NCI-H510A treated with DMSO at 0.1 percent for 48 hours (cell line): Measurements from ENCODE around the gene ARID1B.

ENCODE experiments used
- DNase-seq: peaks from one replicate; lab custom pipeline; 2025; lab: John Stamatoyannopoulos, UW

ARID1B gene

GRCh38 chr6:156989159-156989806 lies 212.1 kb downstream of the ARID1B start:
- DNase-seq: no peak

- DNase-seq: no peak
Observed at GRCh38 chr6:156992020-156992804, 215.0 kb downstream of the ARID1B start.

- DNase-seq: no peak
Observed at GRCh38 chr6:156993713-156994112, 216.5 kb downstream of the ARID1B start.

- no peak for DNase-seq
Observed at GRCh38 chr6:156994215-156995076, 217.3 kb downstream of the ARID1B start.

GRCh38 chr6:156995502-156995901 lies 218.3 kb downstream of the ARID1B start:
- no peak for DNase-seq

- no peak for DNase-seq
Observed at GRCh38 chr6:156996265-156996664, 219.1 kb downstream of the ARID1B start.

- DNase-seq: no peak
Observed at GRCh38 chr6:156998794-156999330, 221.7 kb downstream of the ARID1B start.

GRCh38 chr6:156999762-157000161 lies 222.6 kb downstream of the ARID1B start:
- no peak for DNase-seq

GRCh38 chr6:157001716-157002115 lies 224.5 kb downstream of the ARID1B start:
- no peak for DNase-seq

- no peak for DNase-seq
Observed at GRCh38 chr6:157002774-157003173, 225.6 kb downstream of the ARID1B start.

- no peak for DNase-seq
Observed at GRCh38 chr6:157005940-157006339, 228.8 kb downstream of the ARID1B start.

GRCh38 chr6:157008568-157008967 lies 231.4 kb downstream of the ARID1B start:
- no peak for DNase-seq

GRCh38 chr6:157012355-157012754 lies 235.2 kb downstream of the ARID1B start:
- DNase-seq: no peak

GRCh38 chr6:157013649-157014304 lies 236.6 kb downstream of the ARID1B start:
- DNase-seq: no peak

GRCh38 chr6:157014871-157015270 lies 237.7 kb downstream of the ARID1B start:
- no peak for DNase-seq

GRCh38 chr6:157017022-157017421 lies 239.8 kb downstream of the ARID1B start:
- no peak for DNase-seq

- DNase-seq: no peak
Observed at GRCh38 chr6:157017861-157018260, 240.7 kb downstream of the ARID1B start.

GRCh38 chr6:157019115-157019641 lies 242.0 kb downstream of the ARID1B start:
- DNase-seq: no peak

- DNase-seq: no peak
Observed at GRCh38 chr6:157019733-157020132, 242.6 kb downstream of the ARID1B start.

- no peak for DNase-seq
Observed at GRCh38 chr6:157020398-157020797, 243.2 kb downstream of the ARID1B start.

- peak; percentile 59 for DNase-seq
Observed at GRCh38 chr6:157020881-157021343, 243.7 kb downstream of the ARID1B start.
